HG03378 (cell line): ENCODE results near the gene FRMD4A.
"Not testable (repeated sequence)": the region's sequence is repeated elsewhere in the genome, so short reads cannot be mapped to it uniquely, and the experiment has no call there.

Experiments
- ATAC-seq: cut with Tn5 transposase; IDR thresholded peaks from one replicate; pipeline ENCODE4 v1.9.1; 2021; ENCODE audit warnings: mild to moderate bottlenecking, moderate library complexity; ENCODE audit not compliant: unreplicated experiment

The FRMD4A gene

DNA sequence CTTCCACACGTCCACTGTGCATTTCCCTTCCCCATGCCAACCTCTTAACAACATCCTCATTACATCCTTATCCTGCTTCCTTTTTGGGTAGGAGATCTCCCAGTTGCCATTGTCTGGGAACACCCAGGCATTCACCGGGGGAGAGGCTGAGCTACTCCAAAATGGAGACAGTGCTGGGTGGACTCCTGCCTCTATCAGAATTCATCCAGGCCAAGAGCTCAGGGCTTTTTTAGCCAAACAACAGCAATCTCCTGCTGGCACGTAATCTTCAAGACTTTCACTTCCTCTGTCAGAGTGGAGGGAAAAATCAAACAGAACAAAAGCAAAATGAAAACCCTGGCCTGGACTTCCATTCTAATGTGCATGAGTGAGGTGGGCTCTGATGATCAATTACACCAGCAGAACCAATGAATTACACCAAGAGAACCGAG, 499.0 kb downstream of the FRMD4A start:
- peak; percentile 78 for ATAC-seq

DNA sequence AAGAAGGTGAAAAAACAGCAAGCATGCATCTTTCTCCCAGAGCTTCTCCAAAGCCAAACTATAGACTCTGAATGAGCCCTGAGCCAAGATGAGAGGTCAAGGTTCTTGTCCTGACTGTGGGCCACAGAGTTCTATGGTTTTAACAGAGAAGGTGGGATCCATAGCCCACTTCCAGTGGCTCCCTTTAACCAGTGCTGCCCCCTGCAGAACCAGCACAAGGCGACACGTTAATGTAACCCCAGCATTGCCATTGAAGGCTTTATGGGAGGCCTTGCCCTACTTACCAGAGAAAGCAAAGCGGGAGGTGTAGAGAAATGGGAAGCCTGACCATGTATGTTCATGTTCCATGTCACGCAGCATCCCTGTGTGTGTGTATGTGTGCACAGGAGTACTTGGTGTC, 500.3 kb downstream of the FRMD4A start:
- ATAC-seq: no peak

DNA sequence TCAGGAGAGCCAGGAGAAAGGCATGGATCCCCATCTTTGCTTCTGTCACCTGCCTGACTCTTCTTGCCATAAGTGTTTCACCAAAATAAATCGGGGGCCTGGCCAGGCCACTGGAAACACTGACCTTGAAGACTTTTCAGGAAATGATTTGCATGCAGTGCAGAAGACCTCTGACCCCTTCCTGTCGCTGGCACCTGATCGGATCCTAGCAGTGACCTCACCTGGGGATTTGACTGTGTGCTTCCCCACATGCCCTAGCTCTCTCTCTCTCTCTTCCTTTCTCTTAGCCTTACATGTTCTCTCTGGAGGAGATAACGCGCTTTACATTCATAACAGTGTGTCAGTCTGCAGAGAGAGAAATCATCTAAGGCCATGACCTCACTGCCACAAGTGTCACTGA, 500.9 kb downstream of the FRMD4A start:
- ATAC-seq: no peak

DNA sequence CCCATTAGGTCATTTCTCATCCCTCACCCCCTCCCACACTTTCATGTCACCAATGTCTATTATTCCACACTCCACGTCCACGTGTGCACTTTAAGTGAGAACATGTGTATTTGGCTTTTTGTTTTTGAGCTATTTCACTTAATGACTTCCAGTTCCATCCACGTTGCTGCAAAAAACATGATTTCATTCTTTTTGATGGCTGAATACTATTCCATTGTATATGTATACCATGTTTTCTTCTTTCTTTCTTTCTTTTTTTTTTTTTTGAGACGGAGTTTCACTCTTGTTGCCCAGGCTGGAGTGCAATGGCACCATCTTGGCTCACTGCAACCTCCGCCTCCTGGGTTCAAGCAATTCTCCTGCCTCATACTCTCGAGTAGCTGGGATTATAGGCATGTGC, 502.4 kb downstream of the FRMD4A start:
- ATAC-seq: not testable (repeated sequence)

DNA sequence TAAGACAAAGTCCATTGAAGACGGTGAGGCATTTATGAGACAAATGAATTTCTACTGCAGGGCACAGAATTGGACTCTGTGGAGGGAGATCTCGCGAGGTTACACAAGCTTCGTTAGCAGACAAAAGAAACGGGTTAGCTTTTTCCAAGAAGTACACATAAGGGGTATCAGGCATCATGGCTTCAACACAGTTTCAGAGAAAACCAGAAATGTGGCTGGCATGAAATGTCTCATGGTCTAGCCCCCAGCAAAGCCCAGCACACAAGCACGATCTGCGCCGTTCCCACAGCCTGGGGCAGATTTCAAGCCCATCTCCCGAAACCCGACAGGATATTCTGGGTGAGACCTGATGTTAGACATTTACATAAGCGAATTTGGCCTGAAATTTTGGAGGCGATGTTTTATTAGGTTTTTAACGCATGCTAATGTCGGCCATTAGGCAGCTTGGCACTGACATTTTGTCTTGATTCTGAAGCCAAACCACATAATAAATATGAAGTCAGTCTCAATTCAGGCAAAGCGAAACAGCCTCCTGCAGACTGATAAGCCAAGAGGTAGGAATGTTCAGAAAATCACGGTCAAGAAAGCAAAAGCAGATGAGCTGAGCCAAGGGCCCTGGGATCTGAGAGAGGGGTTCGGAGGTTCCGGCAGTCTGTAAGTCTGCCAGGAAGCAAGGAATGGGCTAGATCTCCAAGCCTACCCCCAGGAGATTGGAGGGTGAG, 503.5 kb downstream of the FRMD4A start:
- no peak for ATAC-seq

DNA sequence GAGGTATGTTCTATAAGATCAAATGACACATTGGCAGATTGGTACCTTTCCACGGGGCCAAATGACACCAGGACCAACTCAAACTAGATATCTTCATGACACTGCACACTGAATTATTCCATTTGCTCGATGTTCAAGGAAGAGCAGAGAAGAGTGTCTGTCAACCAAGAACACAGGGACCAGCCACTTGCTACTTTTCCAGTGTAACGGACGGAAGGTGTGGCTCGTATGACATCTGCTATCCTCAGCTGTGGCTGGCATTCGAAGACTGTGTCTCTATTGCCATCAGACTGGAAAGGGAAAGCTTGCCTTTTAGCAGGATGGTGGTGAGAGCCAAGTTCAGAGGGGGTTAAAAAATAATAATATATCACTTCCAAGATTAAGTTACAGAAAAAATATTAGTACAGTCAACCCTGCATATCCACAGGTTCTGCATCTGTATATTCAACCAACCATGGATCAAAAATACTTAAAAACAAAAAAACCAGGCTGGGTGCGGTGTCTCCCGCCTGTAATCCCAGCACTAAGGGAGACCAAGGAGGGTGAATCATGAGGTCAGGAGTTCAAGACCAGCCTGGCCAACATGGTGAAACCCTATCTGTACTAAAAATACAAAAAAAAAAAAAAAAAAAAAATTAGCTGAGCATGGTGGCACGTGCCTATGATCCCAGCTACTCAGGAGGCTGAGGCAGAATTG, 506.9 kb downstream of the FRMD4A start:
- ATAC-seq: no peak

DNA sequence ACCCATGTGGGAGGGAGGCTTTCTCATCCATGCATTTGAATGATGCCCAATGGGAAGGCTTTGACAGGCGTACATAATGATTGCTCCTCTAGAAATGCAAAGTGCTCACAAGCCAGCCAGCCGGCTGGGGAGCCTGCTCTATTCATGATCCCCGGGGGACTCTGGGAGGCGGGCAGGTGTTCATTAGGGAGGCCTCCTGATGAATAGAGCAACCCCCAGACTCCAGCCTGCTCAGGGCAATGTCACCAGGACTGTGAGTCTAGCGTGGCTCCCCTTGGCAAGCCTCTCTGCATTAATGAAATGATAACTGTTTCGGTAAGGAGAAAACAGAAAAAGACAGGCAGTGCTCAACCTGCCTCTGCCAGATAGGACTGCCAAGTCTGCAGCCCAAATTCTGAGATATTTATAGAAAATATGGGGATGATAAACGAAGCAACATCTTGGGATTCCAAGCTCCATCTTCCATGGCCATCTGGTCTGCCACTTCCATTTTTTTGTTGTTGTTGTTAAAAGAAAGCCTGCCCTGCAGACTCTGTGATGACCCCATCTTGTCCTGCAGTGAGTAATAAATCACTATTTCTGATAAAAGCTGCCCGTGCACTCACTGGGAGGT, 507.5 kb downstream of the FRMD4A start:
- no peak for ATAC-seq

DNA sequence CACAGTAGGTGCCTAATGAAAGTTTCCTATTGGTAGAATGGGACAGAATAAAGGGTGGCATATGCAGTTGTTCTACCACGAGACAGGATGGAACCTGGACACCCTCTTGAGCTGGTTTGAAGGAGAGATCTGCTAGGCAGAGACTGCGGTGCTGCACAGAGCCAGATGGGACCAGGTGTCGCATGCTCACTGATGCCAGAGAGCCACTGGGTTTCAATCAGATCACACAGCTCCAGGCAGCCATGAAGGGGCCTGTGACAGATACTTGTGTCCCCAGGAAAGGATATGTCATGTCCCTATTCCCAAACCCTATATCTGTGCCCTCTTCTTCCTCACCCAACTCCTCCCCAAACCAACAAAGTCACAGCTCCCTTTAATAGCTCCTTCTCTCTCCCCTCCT, 508.2 kb downstream of the FRMD4A start:
- no peak for ATAC-seq

DNA sequence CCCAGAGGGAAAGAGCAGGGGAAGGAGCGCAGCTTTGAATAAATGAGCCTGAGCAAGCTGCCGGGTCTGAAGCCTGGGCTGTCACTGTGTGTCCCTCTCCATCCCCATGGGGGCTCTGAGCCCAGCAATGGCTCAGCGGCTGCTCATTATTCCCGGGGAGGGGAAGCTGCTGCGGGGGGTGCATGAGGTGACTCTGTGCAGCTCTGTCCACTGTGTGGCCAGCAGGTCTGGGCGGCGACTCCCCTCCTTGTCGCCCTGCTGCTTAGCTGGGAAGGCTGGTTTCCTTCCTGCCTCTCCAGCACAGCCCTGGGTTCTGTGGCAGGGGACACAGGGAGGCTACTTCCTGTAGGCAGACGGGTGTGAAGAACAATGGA, 509.8 kb downstream of the FRMD4A start:
- ATAC-seq: no peak

DNA sequence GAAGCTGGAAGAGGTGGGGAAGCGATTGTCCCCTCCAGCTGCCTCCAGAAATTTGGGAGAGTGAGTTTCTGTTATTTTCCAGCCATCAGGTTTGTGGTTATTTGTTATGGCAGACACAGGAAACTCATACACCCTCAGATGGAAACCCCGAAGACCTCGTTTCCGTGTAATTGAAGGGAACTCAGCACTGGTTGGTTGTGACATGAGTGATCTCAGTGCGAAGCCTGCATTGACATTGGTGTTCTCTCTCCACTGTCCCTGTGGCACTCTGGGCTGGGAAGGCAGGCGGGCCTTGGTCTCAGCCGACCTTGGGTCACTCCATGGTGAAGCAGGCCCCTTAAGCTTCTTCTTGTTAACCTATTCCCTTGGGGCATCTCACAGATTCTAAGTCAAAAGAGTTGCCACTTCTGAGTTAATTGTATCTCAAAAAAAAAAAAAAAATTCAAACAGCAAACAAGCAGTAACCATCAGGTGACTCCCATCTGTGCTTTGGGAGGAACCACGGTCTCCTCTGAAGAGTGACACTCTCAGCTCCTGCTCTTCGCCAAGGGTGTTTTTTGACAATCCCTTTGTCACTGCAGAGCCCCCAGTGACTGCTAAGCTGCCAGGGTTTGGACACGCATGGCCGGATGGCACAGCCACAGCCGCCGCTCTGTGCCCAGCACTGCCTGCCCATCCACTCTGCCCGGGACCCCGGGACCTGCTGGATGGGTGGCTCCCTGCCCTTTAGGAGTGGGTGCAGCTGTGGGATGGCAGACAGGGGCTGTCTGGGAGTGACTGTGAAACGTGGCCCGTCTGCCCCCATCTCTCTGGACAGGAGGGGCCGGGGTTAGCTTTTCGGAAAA, 510.4 kb downstream of the FRMD4A start:
- no peak for ATAC-seq

DNA sequence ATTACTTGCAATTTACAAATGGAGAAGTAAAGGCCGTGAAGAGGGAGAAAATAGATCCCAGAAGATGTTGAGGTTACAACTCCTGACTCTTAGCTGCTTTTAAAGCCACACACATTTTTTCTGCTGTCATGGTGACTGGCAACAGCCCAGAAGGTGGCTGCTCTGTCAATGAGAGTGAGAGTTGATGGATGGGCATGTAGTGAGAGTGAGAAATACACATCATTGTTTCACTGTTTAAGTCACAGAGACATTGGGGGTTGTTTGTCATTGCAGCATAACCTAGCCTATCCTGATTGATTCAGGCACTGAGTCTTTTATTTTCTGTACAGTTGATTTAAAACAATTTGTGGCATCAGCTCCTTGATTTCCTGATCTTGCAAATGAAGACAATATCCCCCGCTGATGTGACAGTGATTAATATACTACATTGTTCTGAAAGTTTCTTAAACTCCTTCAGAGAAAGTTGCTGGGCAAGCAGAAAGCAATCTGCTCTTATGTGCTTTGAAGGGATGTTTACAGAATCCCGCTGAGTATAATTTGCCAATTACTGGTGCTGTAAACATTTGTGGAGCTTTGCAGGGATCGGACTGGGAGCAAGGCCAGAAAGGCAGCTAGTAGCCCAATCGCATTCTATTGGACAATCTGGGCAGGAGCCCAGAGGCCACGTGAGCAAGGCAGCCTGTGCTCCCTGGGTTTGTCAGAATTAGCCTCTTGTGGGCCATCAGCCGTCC, 514.4 kb downstream of the FRMD4A start:
- no peak for ATAC-seq

DNA sequence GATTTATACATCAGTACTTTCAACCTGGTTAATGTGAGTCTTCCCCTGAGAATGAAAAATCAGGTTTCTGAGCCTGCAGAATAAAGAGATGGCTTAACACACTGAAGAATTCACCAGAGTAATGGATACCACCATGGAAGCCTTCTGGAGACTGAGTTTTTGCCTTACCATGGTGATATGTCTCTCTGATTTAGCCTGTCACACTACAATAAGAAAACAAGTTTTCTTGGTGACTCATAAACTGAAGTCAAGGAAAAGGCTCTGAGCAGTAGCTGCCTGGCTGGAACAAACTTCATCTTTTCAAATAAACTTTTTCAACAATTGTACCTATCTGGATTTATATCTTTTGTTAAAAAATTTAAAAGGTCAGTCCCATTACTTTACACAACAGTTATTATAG, 515.0 kb downstream of the FRMD4A start:
- no peak for ATAC-seq

DNA sequence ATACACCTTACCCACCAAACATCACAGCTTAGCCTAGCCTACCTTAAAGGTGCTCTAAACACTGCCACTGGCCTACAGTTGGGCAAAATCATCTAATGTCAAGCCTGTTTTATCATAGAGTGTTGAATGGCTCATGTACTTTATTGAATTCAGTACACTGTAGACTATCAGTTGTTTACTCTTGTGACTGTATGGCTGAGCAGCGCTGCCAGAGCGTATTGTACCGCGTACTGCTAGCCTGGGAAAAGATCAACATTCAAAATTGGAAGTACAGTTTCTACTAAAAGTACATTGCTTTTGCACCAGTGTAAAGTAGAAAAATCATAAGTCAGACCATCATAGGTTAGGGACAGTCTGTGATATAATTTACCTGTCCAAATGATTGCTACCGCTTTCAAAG, 517.2 kb downstream of the FRMD4A start:
- ATAC-seq: no peak

DNA sequence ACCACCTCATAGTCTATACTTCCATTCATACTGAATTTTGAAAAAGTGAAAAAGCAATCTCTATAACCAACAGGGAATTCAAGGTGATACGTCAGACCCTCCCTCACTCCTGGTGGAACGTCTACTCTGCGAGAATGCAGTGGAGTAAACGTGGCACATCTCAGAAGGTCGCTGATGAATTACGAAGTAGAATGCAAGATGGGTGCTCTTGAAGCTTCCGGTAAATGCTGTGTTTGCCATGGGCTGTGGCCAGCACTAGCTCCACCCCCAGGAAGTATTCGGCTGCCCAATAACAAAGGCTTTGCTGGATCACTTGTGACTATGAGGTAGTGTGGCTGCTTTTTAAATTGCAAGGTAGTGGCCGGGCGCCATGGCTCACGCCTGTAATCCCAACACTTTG, 517.9 kb downstream of the FRMD4A start:
- ATAC-seq: no peak

DNA sequence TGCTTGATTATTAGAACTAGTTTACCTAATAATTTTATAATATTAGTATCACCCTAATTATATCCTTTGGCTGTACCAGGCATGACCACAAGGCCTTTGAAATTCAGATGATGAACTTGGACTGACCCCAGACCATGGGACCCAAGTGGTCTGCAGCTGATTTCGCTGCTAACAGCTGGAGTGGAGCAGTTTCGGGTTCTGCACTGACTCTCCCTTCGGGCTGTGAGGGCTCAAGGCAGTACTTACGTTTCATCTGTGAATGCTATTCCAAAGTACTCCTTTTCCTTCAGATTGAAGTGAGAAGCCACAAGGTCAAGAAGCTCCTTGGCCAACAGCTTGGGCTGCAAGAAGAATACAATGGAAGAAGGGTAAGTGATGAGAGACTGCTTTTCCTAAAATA, 520.2 kb downstream of the FRMD4A start:
- ATAC-seq: no peak

DNA sequence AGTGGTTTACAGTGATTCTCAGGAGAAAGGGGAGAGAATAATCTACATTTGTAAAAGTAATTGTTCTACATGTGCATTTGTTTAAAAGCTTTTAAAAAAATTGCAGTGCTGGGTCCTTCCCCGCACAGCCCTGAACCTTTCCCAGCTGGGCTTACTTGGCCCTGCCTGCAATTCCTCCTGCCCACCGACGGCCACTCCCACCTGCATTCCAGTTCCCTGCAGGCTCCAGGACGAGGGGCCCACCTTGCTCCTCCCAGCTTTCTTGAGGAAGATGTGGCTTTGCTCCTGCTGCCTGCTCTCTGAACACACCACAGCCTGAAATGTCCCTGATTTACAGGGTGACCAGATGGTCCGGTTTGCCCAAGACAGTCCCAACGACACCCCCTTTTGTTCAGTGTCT, 521.3 kb downstream of the FRMD4A start:
- ATAC-seq: no peak

DNA sequence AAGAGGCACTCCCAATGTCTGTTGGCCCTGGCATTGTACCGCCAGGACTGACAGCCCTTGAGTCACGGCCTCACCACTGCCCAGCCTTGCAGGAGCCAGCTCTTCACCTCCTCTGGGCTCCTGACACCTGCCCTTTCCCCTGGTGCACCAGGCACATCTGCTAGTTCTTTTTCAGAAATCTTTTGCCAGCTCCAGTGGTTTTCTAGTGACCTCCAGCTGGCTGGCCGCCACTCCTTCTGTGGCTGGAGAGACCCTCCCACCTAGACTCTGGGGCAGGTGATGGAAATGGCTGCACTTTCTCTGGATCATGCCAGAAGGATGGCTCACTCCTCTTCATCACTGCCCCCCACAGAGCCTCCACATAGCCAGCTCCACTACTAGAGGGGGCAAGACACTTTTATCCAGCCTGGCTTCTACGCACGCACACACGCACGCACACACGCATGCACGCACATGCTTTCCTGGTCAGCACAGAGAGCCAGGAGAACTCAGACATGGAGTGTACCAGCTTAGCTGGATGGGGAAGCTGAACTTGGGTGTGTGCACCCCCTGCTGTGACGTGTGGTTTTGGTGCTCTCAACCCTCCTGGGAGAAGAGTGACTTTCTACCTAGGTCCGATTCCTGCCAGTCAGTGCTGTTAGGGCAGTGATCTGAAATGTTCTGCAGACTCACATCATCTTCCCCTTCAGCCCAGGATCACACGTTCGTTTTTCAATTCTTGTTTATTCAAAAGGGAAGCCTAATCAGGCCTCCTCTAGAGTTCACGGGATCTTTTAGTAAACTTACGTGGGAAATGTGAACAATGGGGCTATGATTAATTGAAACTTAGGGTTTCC, 522.0 kb downstream of the FRMD4A start:
- ATAC-seq: no peak

DNA sequence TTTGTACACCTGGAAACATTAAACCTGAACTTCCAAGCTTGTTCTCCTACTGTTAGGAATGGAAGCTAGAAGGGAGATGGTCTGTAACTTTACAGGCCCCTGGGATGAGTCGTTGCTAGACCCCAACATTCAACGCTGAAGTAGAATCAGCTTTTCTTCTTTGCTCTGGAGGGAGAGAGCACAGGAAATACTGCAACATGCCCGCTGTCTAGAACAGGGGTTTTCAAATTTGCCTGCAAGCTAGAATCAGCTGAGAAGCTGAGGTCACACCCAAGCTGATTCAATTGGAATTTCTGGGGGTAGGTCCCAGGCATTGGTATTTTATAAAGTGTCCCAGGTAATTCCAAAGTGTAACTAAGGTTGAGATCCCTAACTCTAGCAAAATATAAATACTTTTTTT, 524.3 kb downstream of the FRMD4A start:
- ATAC-seq: no peak

DNA sequence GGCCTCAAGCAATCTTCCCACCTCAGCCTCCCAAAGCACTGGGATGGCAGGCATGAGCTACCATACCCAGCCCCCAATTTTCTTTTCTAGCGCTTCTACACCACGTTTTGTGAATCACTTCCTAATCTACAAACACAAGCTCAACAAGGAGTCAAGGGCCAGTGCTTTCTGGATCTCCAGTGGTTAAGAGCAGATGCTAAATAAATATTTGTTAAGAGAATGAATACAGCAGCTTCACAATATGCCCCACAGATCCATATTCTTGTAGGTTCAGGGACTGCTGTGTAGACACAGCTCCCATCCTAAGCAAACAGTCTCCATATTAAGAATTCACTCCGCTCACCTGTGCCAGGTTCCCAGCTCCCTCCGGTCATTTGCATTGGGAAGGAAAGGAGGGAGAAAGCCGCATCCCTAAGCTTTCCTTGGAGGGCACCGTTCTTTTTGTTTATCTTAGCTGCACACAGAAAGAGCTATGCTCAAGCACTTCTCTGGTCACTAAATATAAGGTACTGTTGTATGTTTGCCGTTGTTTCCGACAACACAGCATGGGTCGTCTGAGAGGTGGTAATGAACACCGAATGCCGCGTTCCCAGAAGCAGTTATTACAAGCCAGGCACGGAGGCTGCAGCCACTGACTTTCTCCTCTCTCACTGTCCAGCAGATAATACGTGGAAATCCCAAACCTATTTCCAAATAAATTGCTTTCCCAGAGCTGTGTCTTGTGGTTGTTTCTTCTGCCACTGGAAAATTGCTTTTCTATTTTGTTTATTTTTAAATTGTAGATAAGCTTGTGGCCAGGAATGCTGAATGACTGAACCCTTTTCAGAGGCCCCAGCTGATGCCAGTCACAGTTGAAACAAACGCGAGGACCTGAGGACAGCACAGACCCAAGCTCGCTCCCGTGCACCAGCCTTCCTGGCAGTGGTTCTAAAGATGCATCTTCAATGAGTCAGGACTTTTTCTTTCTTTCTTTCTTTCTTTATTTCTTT, 526.9 kb downstream of the FRMD4A start:
- ATAC-seq: no peak
